WTC11 (cell line): ENCODE data around the gene PPFIBP1. TPM values are rescaled to one million over a fixed set of nuclear protein-coding genes. Genes with fewer than 3 reads are reported as not detected.

ENCODE experiments used
- ATAC-seq: fragments of 200-7000 bp; cut with Tn5 transposase; 2 replicates; pipeline ENCODE4 v1.10.0; 2021; ENCODE audit warnings: mild to moderate bottlenecking, moderate library complexity
- CTCF ChIA-PET: fragments of 300-600 bp; sonication (Branson Sonifier 250); formaldehyde crosslinking; loops from one replicate; lab custom pipeline; 2021; ENCODE audit warnings: antibody characterized with exemption; lab: Charles Lee
- POLR2A ChIA-PET: fragments of 350-600 bp; sonication (Branson Sonifier 250); formaldehyde crosslinking; loops from one replicate; lab custom pipeline; 2021; ENCODE audit warnings: antibody characterized with exemption; lab: Charles Lee
- DNase-seq: peaks from one replicate; pipeline ENCODE4 v3.0.0; 2021; ENCODE audit warnings: low spot score
- H3K27ac Mint-ChIP-seq: 2 replicates; pipeline ENCODE4 v1.8.0; 2021; ENCODE audit warnings: mixed read lengths
- H3K27me3 Mint-ChIP-seq: 2 replicates; pipeline ENCODE4 v1.8.0; 2021; ENCODE audit warnings: low read depth, mild to moderate bottlenecking, moderate library complexity, mixed read lengths
- H3K36me3 Mint-ChIP-seq: 2 replicates; pipeline ENCODE4 v1.8.0; 2021; ENCODE audit warnings: mixed read lengths
- H3K4me1 Mint-ChIP-seq: 2 replicates; pipeline ENCODE4 v1.8.0; 2022; ENCODE audit warnings: mixed read lengths
- H3K4me3 Mint-ChIP-seq: 2 replicates; pipeline ENCODE4 v1.8.0; 2021; ENCODE audit warnings: mild to moderate bottlenecking, moderate library complexity, mixed read lengths
- H3K9me3 Mint-ChIP-seq: 2 replicates; pipeline ENCODE4 v1.8.0; 2021; ENCODE audit warnings: mixed read lengths
- ATF3 ChIP-seq: sonication (generic); formaldehyde crosslinking; conservative IDR thresholded peaks from 2 replicates; pipeline ENCODE4 v1.8.1; 2022; ENCODE audit warnings: mild to moderate bottlenecking, missing genetic modification reagents
- ATF6 ChIP-seq: sonication (generic); formaldehyde crosslinking; IDR thresholded peaks from 2 replicates; pipeline ENCODE4 v1.8.1; 2023; ENCODE audit warnings: mild to moderate bottlenecking, missing genetic modification reagents
- CDX4 ChIP-seq: fragments of 250-450 bp; sonication (Bioruptor Pico); IDR thresholded peaks from 2 replicates; pipeline ENCODE4 v1.9.0; 2021; ENCODE audit warnings: moderate library complexity, mild to moderate bottlenecking, inconsistent platforms, borderline replicate concordance
- CREB1 ChIP-seq: sonication (generic); formaldehyde crosslinking; IDR thresholded peaks from 2 replicates; pipeline ENCODE4 v1.8.0; 2023; ENCODE audit warnings: mild to moderate bottlenecking, missing genetic modification reagents
- CTCF ChIP-seq: fragments of 200-600 bp; IDR thresholded peaks from 2 replicates; pipeline ENCODE4 v1.8.0; 2022; ENCODE audit warnings: antibody characterized with exemption
- E2F4 ChIP-seq: sonication (generic); formaldehyde crosslinking; IDR thresholded peaks from 2 replicates; pipeline ENCODE4 v1.8.1; 2022; ENCODE audit warnings: low read depth, mild to moderate bottlenecking, moderate library complexity, missing genetic modification reagents, borderline replicate concordance
- FOXP1 ChIP-seq: sonication (generic); formaldehyde crosslinking; IDR thresholded peaks from 2 replicates; pipeline ENCODE4 v1.8.0; 2022; ENCODE audit warnings: missing genetic modification reagents, mild to moderate bottlenecking, moderate library complexity, borderline replicate concordance
- MXD4 ChIP-seq: fragments of 250-450 bp; sonication (Bioruptor Pico); IDR thresholded peaks from 2 replicates; pipeline ENCODE4 v1.8.0; 2021; ENCODE audit warnings: mild to moderate bottlenecking, moderate library complexity, borderline replicate concordance
- MYBL2 ChIP-seq: sonication (generic); formaldehyde crosslinking; IDR thresholded peaks from 2 replicates; pipeline ENCODE4 v1.8.1; 2023; ENCODE audit warnings: mild to moderate bottlenecking, moderate library complexity, missing genetic modification reagents
- NFE2L1 ChIP-seq: sonication (generic); formaldehyde crosslinking; IDR thresholded peaks from 2 replicates; pipeline ENCODE4 v1.8.1; 2023; ENCODE audit warnings: missing genetic modification reagents
- NR1H2 ChIP-seq: sonication (generic); formaldehyde crosslinking; IDR thresholded peaks from 2 replicates; pipeline ENCODE4 v1.9.0; 2021; ENCODE audit warnings: mild to moderate bottlenecking, moderate library complexity, missing genetic modification reagents
- NR3C1 ChIP-seq: sonication (generic); formaldehyde crosslinking; conservative IDR thresholded peaks from 2 replicates; pipeline ENCODE4 v1.8.1; 2023; ENCODE audit warnings: low read depth, mild to moderate bottlenecking, missing genetic modification reagents
- PREB ChIP-seq: sonication (generic); formaldehyde crosslinking; IDR thresholded peaks from 2 replicates; pipeline ENCODE4 v1.8.1; 2022; ENCODE audit warnings: mild to moderate bottlenecking, missing genetic modification reagents, moderate library complexity, borderline replicate concordance
- TCF7 ChIP-seq: sonication (generic); formaldehyde crosslinking; IDR thresholded peaks from 2 replicates; pipeline ENCODE4 v1.8.0; 2022; ENCODE audit warnings: mild to moderate bottlenecking, low read depth, missing genetic modification reagents, moderate library complexity
- ZMAT4 ChIP-seq: fragments of 250-450 bp; sonication (Bioruptor Pico); IDR thresholded peaks from 2 replicates; pipeline ENCODE4 v1.9.0; 2021; ENCODE audit warnings: mild to moderate bottlenecking
- ZNF232 ChIP-seq: sonication (generic); formaldehyde crosslinking; IDR thresholded peaks from 2 replicates; pipeline ENCODE4 v1.8.0; 2022; ENCODE audit warnings: mild to moderate bottlenecking, missing genetic modification reagents
- total RNA-seq: library from RNA; stranded (reverse); gene quantifications from 3 replicates; pipeline ENCODE4 v1.2.3, GENCODE V29; 2021

The PPFIBP1 gene
- total RNA-seq, 1 experiment from 2014 or later = 27.7 TPM

- POLR2A ChIA-PET = no interaction called here
- ATAC-seq = no peak
- H3K36me3 Mint-ChIP-seq = no peaks in the 10 kb centered on the region
- DNase-seq = no peak
- no peaks in the 10 kb centered on the region for H3K4me1 Mint-ChIP-seq
- CTCF ChIA-PET = interaction anchor here (0.5 kb wide), 1 partner anchor 19 kb away, joined by 3 read pairs; no protein-coding TSS in a partner anchor
- TF ChIP-seq NFE2L1 (no peak), FOXP1 (CRISPR knock-in tag) (no peak), TCF7 (CRISPR knock-in tag) (no peak), CDX4 (CRISPR knock-in tag) (no peak), ATF3 (CRISPR knock-in tag) (no peak), PREB (CRISPR knock-in tag) (no peak), MXD4 (no peak)
- TF ChIP-seq, all 79 proteins: peak for 0
- no peak overlapping the region for H3K4me3 Mint-ChIP-seq
- H3K27me3 Mint-ChIP-seq = peaks cover 7% of the 10 kb centered on the region; the same call in 1 of the 2 replicates
- no peak overlapping the region for H3K27ac Mint-ChIP-seq
- no peaks in the 10 kb centered on the region for H3K9me3 Mint-ChIP-seq
These were observed 25.9 kb upstream of the PPFIBP1 start for GRCh38 chr12:27498149-27498548.

- no peak overlapping the region for H3K4me3 Mint-ChIP-seq
- H3K27ac Mint-ChIP-seq = no peak overlapping the region
- ATAC-seq = no peak
- no peaks in the 10 kb centered on the region for H3K4me1 Mint-ChIP-seq
- H3K9me3 Mint-ChIP-seq = no peaks in the 10 kb centered on the region
- CTCF ChIA-PET = interaction anchor here (0.5 kb wide), 1 partner anchor 18 kb away, joined by 3 read pairs; no protein-coding TSS in a partner anchor
- H3K36me3 Mint-ChIP-seq = no peaks in the 10 kb centered on the region
- TF ChIP-seq ZMAT4 (CRISPR knock-in tag) = no peak
- no peak for TF ChIP-seq ZNF232 (CRISPR knock-in tag)
- no peak for TF ChIP-seq ATF6
- TF ChIP-seq NFE2L1 = no peak
- no peak for TF ChIP-seq CTCF
- no peak for TF ChIP-seq ATF3 (CRISPR knock-in tag)
- TF ChIP-seq NR3C1 = no peak
- TF ChIP-seq MYBL2 (CRISPR knock-in tag) = no peak
- TF ChIP-seq MXD4 = no peak
- no peak for TF ChIP-seq E2F4 (CRISPR knock-in tag)
- no peak for TF ChIP-seq CREB1 (CRISPR knock-in tag)
- no peak for TF ChIP-seq CDX4 (CRISPR knock-in tag)
- TF ChIP-seq NR1H2 (CRISPR knock-in tag) = no peak
- no peak for DNase-seq
- peaks cover 7% of the 10 kb centered on the region; the same call in 1 of the 2 replicates for H3K27me3 Mint-ChIP-seq
- POLR2A ChIA-PET = no interaction called here
These were observed 25.2 kb upstream of the PPFIBP1 start for GRCh38 chr12:27498761-27499160.
